Endothelial cell of umbilical vein (primary cell): ENCODE measurements around the gene CAND2. TPM values are rescaled to one million over a fixed set of nuclear protein-coding genes. Genes with fewer than 3 reads are reported as not detected.

Experiments used
- BruUV-seq: library from RNA; stranded (reverse); fragments of 400-500 nt; replicated peaks from 2 replicates; lab custom pipeline; 2021; lab: Mats Ljungman, UMichigan
- CTCF ChIA-PET: fragments of 300-600, 350-600 bp; sonication (Branson Sonifier 250); formaldehyde crosslinking; loops from one replicate; lab custom pipeline; 2021; ENCODE audit warnings: antibody characterized with exemption, inconsistent platforms; lab: Charles Lee
- POLR2A ChIA-PET: fragments of 300-600, 350-600 bp; sonication (Branson Sonifier 250); formaldehyde crosslinking; loops from one replicate; lab custom pipeline; 2021; ENCODE audit warnings: antibody characterized with exemption, inconsistent platforms; lab: Charles Lee
- DNase-seq: peaks from one replicate; pipeline ENCODE4 v3.0.0-alpha.2; 2011; ENCODE audit warnings: low read depth, low spot score
- FAIRE-seq: peaks from 2 replicates; lab custom pipeline; 2011; peaks lifted over from hg19 to GRCh38; lab: Jason Lieb, UNC
- H2AFZ ChIP-seq: 2 replicates; pipeline ENCODE4 v1.6.0; 2012; ENCODE audit warnings: low read depth, low read length, control low read depth, inconsistent platforms
- H3K27ac ChIP-seq: 2 replicates; pipeline ENCODE4 v1.5.1; 2011; ENCODE audit warnings: low read depth, mild to moderate bottlenecking, control low read depth, low read length, moderate library complexity; ENCODE audit not compliant: insufficient read depth
- H3K27me3 ChIP-seq, 2 experiments: 2 replicates each; pipeline versions ENCODE4 v1.6.0 to v1.6.1; 2011; ENCODE audit warnings: low read length in 2 of 2, mixed read lengths in 1 of 2; ENCODE audit not compliant: control insufficient read depth in 2 of 2, insufficient read depth in 2 of 2
- H3K36me3 ChIP-seq, 2 experiments: 2 replicates in 1 of 2; 3 replicates in 1 of 2; pipeline ENCODE4 v1.5.1; 2011; ENCODE audit warnings: low read length in 2 of 2, mild to moderate bottlenecking in 1 of 2, moderate library complexity in 1 of 2; ENCODE audit not compliant: control insufficient read depth in 2 of 2, insufficient read depth in 2 of 2; ENCODE audit errors: extremely low read depth in 1 of 2
- H3K4me1 ChIP-seq: 3 replicates; pipeline ENCODE4 v1.5.1; 2011; ENCODE audit warnings: mild to moderate bottlenecking, low read length; ENCODE audit not compliant: control insufficient read depth, insufficient read depth; ENCODE audit errors: extremely low read depth
- H3K4me2 ChIP-seq: 2 replicates; pipeline ENCODE4 v1.6.1; 2011; ENCODE audit warnings: low read length, control low read depth, mixed read lengths; ENCODE audit not compliant: insufficient read depth
- H3K4me3 ChIP-seq, 3 experiments: fragments of 200-600 bp in 1 of 3; sonication (generic), shearing (Covaris generic) in 1 of 3; replicated peaks in 1 of 3; 2 replicates each; pipeline ENCODE4 v1.5.1; 2011 to 2016; ENCODE audit warnings: control low read depth in 3 of 3, low read length in 3 of 3, mild to moderate bottlenecking in 2 of 3, inconsistent platforms in 1 of 3, low read depth in 1 of 3, moderate library complexity in 1 of 3; ENCODE audit not compliant: insufficient read depth in 1 of 3
- H3K79me2 ChIP-seq: 2 replicates; pipeline ENCODE4 v1.6.0; 2012; ENCODE audit warnings: low read length, inconsistent platforms; ENCODE audit not compliant: control insufficient read depth, insufficient read depth
- H3K9ac ChIP-seq: replicated peaks from 2 replicates; pipeline ENCODE3; 2011; ENCODE audit warnings: low read length, control low read depth; ENCODE audit not compliant: insufficient read depth; ENCODE audit errors: extremely low read depth
- H3K9me1 ChIP-seq: replicated peaks from 3 replicates; pipeline ENCODE4 v1.6.0; 2011; ENCODE audit warnings: mild to moderate bottlenecking, low read length; ENCODE audit not compliant: control insufficient read depth, insufficient read depth; ENCODE audit errors: extremely low read depth
- H3K9me3 ChIP-seq: replicated peaks from 2 replicates; pipeline ENCODE4 v1.5.1; 2012; ENCODE audit warnings: low read length, inconsistent platforms; ENCODE audit not compliant: control insufficient read depth, insufficient read depth
- H4K20me1 ChIP-seq: replicated peaks from 2 replicates; pipeline ENCODE3; 2011; ENCODE audit warnings: mild to moderate bottlenecking, low read length; ENCODE audit not compliant: control insufficient read depth, insufficient read depth; ENCODE audit errors: extremely low read depth
- CTCF ChIP-seq, 2 donors: IDR thresholded peaks; 1 replicate in 1 of 2; 2 replicates in 1 of 2; pipeline ENCODE4 v1.5.1; 2011; ENCODE audit warnings: low read length in 2 of 2, mild to moderate bottlenecking in 2 of 2, moderate library complexity in 2 of 2, control low read depth in 1 of 2, inconsistent platforms in 1 of 2, low read depth in 1 of 2; ENCODE audit not compliant: insufficient read depth in 1 of 2; ENCODE audit errors: extremely low read depth in 1 of 2
- EZH2 ChIP-seq: IDR thresholded peaks from 2 replicates; pipeline ENCODE4 v1.6.1; 2012; ENCODE audit warnings: borderline replicate concordance, low read depth, mild to moderate bottlenecking, moderate library complexity, low read length, inconsistent platforms; ENCODE audit not compliant: severe bottlenecking
- FOS ChIP-seq: IDR thresholded peaks from 2 replicates; pipeline ENCODE4 v1.6.1; 2011; ENCODE audit warnings: mild to moderate bottlenecking, low read length, moderate library complexity, borderline replicate concordance; ENCODE audit not compliant: insufficient read depth
- GATA2 ChIP-seq: IDR thresholded peaks from 2 replicates; pipeline ENCODE4 v1.7.0; 2011; ENCODE audit warnings: low read depth, mild to moderate bottlenecking, moderate library complexity, mixed read lengths, low read length; ENCODE audit not compliant: insufficient read length, insufficient read depth
- JUN ChIP-seq: IDR thresholded peaks from 2 replicates; pipeline ENCODE4 v1.6.1; 2011; ENCODE audit warnings: borderline replicate concordance, low read depth; ENCODE audit not compliant: insufficient read length, insufficient read depth
- MAX ChIP-seq: IDR thresholded peaks from 2 replicates; pipeline ENCODE4 v1.6.1; 2011; ENCODE audit not compliant: insufficient read depth, insufficient read length
- MYC ChIP-seq: IDR thresholded peaks from one replicate; pipeline ENCODE4 v1.6.1; 2011; ENCODE audit warnings: mild to moderate bottlenecking, low read depth, low read length
- POLR2A ChIP-seq: IDR thresholded peaks from 2 replicates; pipeline ENCODE4 v1.6.1; 2012; ENCODE audit warnings: low read depth, mild to moderate bottlenecking, control low read depth, low read length
- POLR2AphosphoS5 ChIP-seq: IDR thresholded peaks from 2 replicates; pipeline ENCODE4 v1.6.1; 2012; ENCODE audit warnings: low read depth, mild to moderate bottlenecking, control low read depth, low read length, moderate library complexity; ENCODE audit not compliant: insufficient read depth
- dilution Hi-C: fragments of 300-500 bp; cut with MboI; formaldehyde crosslinking; loops from one replicate; pipeline ENCODE4 v1.15.0; 2019; ENCODE audit warnings: low sequenced_read_pairs; ENCODE audit not compliant: extremely low pct_ligation_motif_present
- intact Hi-C: fragments of 100-400 bp; cut with micrococcal nuclease; formaldehyde crosslinking; loops from one replicate; pipeline ENCODE4 v1.10.0; 2022
- polyA plus RNA-seq, 4 experiments: library from polyadenylated mRNA; depleted of rRNA in 3 of 4; stranded (reverse) in 3 of 4; unstranded in 1 of 4; fragments of >200 nt; gene quantifications; 2 replicates each; pipeline versions ENCODE4 v1.2.1 to v1.2.3, GENCODE V29; 2011 to 2012; ENCODE audit warnings: missing spikeins in 1 of 4
- total RNA-seq: library from RNA; stranded (reverse); gene quantifications from 2 replicates; pipeline ENCODE4 v1.2.3, GENCODE V29; 2021

The CAND2 gene
- total and polyA plus RNA-seq, 2 donors (not counting 3 experiments of a cell fraction or from before 2014, with no cell fraction given): 7.1 to 11.0 TPM

GRCh38 chr3:12750658-12751071 lies 45.8 kb upstream of the CAND2 start:
- Histone ChIP-seq H2AFZ (no peak overlapping the region), H3K4me3 (no peak overlapping the region), H3K9me3 (no peaks in the 10 kb centered on the region), H4K20me1 (no peaks in the 10 kb centered on the region), H3K9me1 (no peaks in the 10 kb centered on the region), H3K9ac (no peak overlapping the region), H3K27ac (no peak overlapping the region), H3K4me2 (no peak overlapping the region), H3K4me1 (no peaks in the 10 kb centered on the region), H3K36me3 (no peaks in the 10 kb centered on the region), H3K27me3 (peaks cover 0 to 3% of the 10 kb centered on the region in 2 experiments), H3K79me2 (no peaks in the 10 kb centered on the region)
- CTCF ChIA-PET: no interaction called here
- dilution Hi-C loops (no loop called here), intact Hi-C loops (no loop called here)
- BruUV-seq: no TSS peak
- POLR2A ChIA-PET: no interaction called here
- no peak for FAIRE-seq
- no peak for TF ChIP-seq EZH2
- no peak for TF ChIP-seq MAX
- TF ChIP-seq POLR2AphosphoS5: no peak
- DNase-seq: peak; percentile 26

- Histone ChIP-seq H3K9me1 (no peaks in the 10 kb centered on the region), H3K79me2 (no peaks in the 10 kb centered on the region), H3K27me3 (peaks cover 0 to 3% of the 10 kb centered on the region in 2 experiments), H3K9me3 (no peaks in the 10 kb centered on the region), H3K4me3 (no peak overlapping the region), H3K9ac (no peak overlapping the region), H3K4me1 (no peaks in the 10 kb centered on the region), H2AFZ (no peak overlapping the region), H3K36me3 (no peaks in the 10 kb centered on the region), H4K20me1 (no peaks in the 10 kb centered on the region), H3K4me2 (no peak overlapping the region), H3K27ac (no peak overlapping the region)
- ChIA-PET POLR2A (no interaction called here), CTCF (interaction anchor here (1.2 to 1.5 kb wide), 2 partner anchors 17 to 59 kb away, joined by 3 to 6 read pairs; no protein-coding TSS in a partner anchor)
- TF ChIP-seq CTCF (IDR thresholded peaks at IDR 0.05; ENCODE audit: extremely low read depth in 1 of 2, insufficient read depth in 1 of 2, low read depth in 1 of 2, low read length in 2 of 2): no peak
- no peak for TF ChIP-seq MYC
- no peak for TF ChIP-seq FOS
- TF ChIP-seq JUN: no peak
- no peak for TF ChIP-seq MAX
- no peak for TF ChIP-seq POLR2AphosphoS5
- TF ChIP-seq GATA2: no peak
- no peak for TF ChIP-seq POLR2A
- no peak for TF ChIP-seq EZH2
- intact Hi-C loops (no loop called here), dilution Hi-C loops (no loop called here)
- FAIRE-seq (no peak), DNase-seq (no peak)
- BruUV-seq: no TSS peak
Measured at GRCh38 chr3:12751571-12751970, 44.9 kb upstream of the CAND2 start.
